Transverse colon (tissue), 4 donors: ENCODE data around the gene DENND1B.

Experiments
- POLR2A ChIP-seq: fragments of 450-650 bp; IDR thresholded peaks from one replicate; pipeline ENCODE4 v1.6.1; 2016; ENCODE audit warnings: antibody characterized with exemption, mild to moderate bottlenecking, moderate library complexity
- POLR2AphosphoS5 ChIP-seq, 3 donors: sonication (generic); formaldehyde crosslinking; IDR thresholded peaks; one replicate each; pipeline ENCODE4 v1.6.1; 2016; ENCODE audit warnings: antibody characterized with exemption in 3 of 3
- TF ChIP-seq, protein P1 (sequence below), 5 experiments: fragments of 200-600 bp in 3 of 5; fragments of 450-650 bp in 2 of 5; sonication (generic) in 3 of 5; IDR thresholded peaks; 1 replicate in 2 of 5; 2 replicates in 3 of 5; pipeline ENCODE4 v1.5.1; 2016 to 2017; ENCODE audit warnings: antibody characterized with exemption in 5 of 5, inconsistent platforms in 3 of 5, mild to moderate bottlenecking in 2 of 5, moderate library complexity in 1 of 5

DNA sequence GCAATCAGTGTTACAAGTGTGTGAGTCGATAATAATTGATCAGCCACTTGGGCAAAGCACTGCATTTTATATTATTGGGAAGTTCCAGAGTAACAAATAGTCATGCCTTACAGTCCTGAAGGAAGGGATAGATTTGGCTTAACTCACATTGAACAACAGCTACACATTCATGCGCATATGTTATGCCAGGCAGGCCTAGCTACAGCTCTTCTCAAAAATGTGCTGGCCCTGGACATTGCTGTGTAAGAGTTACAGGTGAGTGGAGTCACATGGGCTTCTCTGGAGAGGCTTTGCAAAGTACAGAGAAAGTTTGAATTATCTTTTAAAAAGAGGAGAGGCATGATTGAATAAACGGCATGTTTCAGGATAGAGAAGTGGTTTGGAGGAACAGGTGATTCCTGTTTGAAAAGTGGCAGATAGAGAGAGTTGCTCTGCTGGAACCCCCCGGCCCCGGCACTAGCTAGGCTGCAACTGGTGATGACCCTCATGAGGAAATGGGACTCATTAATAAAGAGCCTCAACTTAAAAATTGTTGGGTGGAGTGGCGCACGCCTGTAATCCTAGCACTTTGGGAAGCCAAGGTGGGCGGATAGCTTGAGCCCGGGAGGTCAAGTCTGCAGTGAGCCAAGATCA lies 306.6 kb downstream of the DENND1B start:
- TF ChIP-seq, protein P1, sequence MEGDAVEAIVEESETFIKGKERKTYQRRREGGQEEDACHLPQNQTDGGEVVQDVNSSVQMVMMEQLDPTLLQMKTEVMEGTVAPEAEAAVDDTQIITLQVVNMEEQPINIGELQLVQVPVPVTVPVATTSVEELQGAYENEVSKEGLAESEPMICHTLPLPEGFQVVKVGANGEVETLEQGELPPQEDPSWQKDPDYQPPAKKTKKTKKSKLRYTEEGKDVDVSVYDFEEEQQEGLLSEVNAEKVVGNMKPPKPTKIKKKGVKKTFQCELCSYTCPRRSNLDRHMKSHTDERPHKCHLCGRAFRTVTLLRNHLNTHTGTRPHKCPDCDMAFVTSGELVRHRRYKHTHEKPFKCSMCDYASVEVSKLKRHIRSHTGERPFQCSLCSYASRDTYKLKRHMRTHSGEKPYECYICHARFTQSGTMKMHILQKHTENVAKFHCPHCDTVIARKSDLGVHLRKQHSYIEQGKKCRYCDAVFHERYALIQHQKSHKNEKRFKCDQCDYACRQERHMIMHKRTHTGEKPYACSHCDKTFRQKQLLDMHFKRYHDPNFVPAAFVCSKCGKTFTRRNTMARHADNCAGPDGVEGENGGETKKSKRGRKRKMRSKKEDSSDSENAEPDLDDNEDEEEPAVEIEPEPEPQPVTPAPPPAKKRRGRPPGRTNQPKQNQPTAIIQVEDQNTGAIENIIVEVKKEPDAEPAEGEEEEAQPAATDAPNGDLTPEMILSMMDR (IDR thresholded peaks at IDR 0.05) = no peak
- TF ChIP-seq POLR2A = no peak
- no peak for TF ChIP-seq POLR2AphosphoS5 (IDR thresholded peaks at IDR 0.05)
